ENCODE measurements around the gene VPS4B.
A peak's percentile ranks its signal among the peaks of the same experiment; 100 is the strongest.

DNA sequence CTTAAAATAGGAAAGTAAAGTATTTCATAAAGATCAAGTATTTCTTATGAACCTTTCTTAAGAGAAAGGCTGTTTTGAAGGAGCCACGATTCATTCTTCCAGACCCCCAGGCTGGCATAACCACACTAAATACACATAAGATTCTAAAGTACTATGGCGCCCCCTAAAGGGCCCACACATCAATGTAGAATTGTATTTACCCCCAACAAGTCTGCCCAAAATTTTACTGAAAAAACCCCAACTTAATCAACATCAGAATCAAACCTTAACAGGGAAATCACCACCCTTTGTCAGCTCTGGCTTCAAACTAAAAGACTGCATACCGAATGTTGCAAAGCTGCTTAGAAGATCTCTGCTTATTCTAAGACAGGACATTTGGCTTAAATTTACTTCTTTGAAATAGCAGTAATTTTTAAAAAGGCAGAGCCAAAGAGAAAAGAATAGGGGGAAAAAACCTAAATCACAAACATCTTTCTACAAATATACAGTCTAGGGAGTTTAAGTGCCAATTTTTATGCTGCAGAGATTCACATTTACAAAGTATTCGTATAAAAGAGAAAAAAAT is 82.3 kb downstream of the VPS4B start:
- TF ChIP-seq, protein P1, sequence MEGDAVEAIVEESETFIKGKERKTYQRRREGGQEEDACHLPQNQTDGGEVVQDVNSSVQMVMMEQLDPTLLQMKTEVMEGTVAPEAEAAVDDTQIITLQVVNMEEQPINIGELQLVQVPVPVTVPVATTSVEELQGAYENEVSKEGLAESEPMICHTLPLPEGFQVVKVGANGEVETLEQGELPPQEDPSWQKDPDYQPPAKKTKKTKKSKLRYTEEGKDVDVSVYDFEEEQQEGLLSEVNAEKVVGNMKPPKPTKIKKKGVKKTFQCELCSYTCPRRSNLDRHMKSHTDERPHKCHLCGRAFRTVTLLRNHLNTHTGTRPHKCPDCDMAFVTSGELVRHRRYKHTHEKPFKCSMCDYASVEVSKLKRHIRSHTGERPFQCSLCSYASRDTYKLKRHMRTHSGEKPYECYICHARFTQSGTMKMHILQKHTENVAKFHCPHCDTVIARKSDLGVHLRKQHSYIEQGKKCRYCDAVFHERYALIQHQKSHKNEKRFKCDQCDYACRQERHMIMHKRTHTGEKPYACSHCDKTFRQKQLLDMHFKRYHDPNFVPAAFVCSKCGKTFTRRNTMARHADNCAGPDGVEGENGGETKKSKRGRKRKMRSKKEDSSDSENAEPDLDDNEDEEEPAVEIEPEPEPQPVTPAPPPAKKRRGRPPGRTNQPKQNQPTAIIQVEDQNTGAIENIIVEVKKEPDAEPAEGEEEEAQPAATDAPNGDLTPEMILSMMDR (conservative IDR thresholded peaks at IDR 0.05) = peak; percentile 68
- no peak for TF ChIP-seq EZH2 (IDR thresholded peaks at IDR 0.05; ENCODE audit: low read depth)

All from PC-9 (cell line).